OCI-LY3 (cell line): Measurements from ENCODE around the gene TSNAX.

ENCODE experiments used
- H2AFZ ChIP-seq: fragments of 200-600, 300-600 bp; shearing (Covaris generic); 2 replicates; pipeline ENCODE4 v1.6.0; 2014; ENCODE audit warnings: antibody characterized with exemption, low read depth, low read length
- H3K27ac ChIP-seq: fragments of 200-600, 300-600 bp; sonication (generic); 2 replicates; pipeline ENCODE4 v1.5.1; 2014; ENCODE audit warnings: mild to moderate bottlenecking, low read length, moderate library complexity, mixed read lengths
- H3K27me3 ChIP-seq: fragments of 200-600, 300-600 bp; sonication (generic); 2 replicates; pipeline ENCODE4 v1.6.1; 2014; ENCODE audit warnings: low read depth, low read length, mixed read lengths
- H3K36me3 ChIP-seq: fragments of 200-600, 300-600 bp; sonication (generic); replicated peaks from 2 replicates; pipeline ENCODE3; 2014; ENCODE audit warnings: low read depth, low read length, mixed read lengths
- H3K4me1 ChIP-seq: fragments of 300-600, 200-600 bp; sonication (generic); 2 replicates; pipeline ENCODE4 v1.6.1; 2014; ENCODE audit warnings: low read length, mixed read lengths
- H3K4me2 ChIP-seq: fragments of 200-600, 300-600 bp; sonication (generic); 2 replicates; pipeline ENCODE4 v1.6.1; 2014; ENCODE audit warnings: low read length, mixed read lengths
- H3K4me3 ChIP-seq: fragments of 300-600, 200-600 bp; sonication (generic); 2 replicates; pipeline ENCODE4 v1.5.1; 2014; ENCODE audit warnings: antibody characterized with exemption, mild to moderate bottlenecking, low read length, moderate library complexity
- H3K79me2 ChIP-seq: fragments of 300-600, 200-600 bp; shearing (Covaris generic); 2 replicates; pipeline ENCODE4 v1.6.1; 2014; ENCODE audit warnings: mild to moderate bottlenecking, low read length, mixed read lengths
- H3K9ac ChIP-seq: fragments of 300-600, 200-600 bp; shearing (Covaris generic); 2 replicates; pipeline ENCODE4 v1.6.0; 2014; ENCODE audit warnings: mild to moderate bottlenecking, low read length, moderate library complexity
- H3K9me3 ChIP-seq: fragments of 200-600, 300-600 bp; shearing (Covaris generic); 2 replicates; pipeline ENCODE4 v1.6.1; 2014; ENCODE audit warnings: low read length, mixed read lengths; ENCODE audit not compliant: insufficient read depth
- H4K20me1 ChIP-seq: fragments of 200-600, 300-600 bp; sonication (generic); 2 replicates; pipeline ENCODE4 v1.6.1; 2016; ENCODE audit warnings: low read length, mixed read lengths; ENCODE audit not compliant: insufficient read depth
- EZH2phosphoT487 ChIP-seq: fragments of 200-600 bp; shearing (Covaris generic); IDR thresholded peaks from 2 replicates; pipeline ENCODE4 v1.6.1; 2018; ENCODE audit warnings: antibody characterized with exemption, mixed run types, low read depth
- TF ChIP-seq, protein P1 (sequence below): fragments of 200-600, 300-600 bp; sonication (generic); IDR thresholded peaks from 2 replicates; pipeline ENCODE4 v1.5.1; 2014; ENCODE audit warnings: antibody characterized with exemption, low read length, low read depth

The TSNAX gene

DNA sequence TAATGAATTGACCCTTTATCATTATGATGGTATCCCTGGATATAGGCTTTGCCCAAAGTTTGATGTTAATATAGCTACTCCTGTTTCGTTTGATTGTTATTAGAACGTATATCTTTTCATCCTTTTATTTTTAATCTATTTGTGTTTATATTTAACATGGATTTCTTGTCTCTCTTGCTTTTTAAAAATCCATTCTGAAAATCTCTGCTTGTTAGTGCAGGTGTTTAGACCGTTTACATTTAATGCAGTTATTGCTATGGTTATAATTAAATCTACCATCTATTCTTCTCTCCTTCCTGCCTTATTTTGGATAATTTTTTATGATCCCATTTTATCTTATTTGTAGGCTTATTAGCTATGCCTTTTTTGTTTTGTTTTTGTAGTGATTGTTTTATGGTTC lies 12.4 kb downstream of the TSNAX start:
- H3K4me1 ChIP-seq = no peaks in the 10 kb centered on the region
- H3K9me3 ChIP-seq = peaks cover 11% of the 10 kb centered on the region
- H3K27ac ChIP-seq = no peak overlapping the region
- H3K79me2 ChIP-seq = 0 out of 2 replicates have a peak, but pooled peaks cover 11% of the 10 kb centered on the region
- no peak for TF ChIP-seq EZH2phosphoT487
- TF ChIP-seq, protein P1, sequence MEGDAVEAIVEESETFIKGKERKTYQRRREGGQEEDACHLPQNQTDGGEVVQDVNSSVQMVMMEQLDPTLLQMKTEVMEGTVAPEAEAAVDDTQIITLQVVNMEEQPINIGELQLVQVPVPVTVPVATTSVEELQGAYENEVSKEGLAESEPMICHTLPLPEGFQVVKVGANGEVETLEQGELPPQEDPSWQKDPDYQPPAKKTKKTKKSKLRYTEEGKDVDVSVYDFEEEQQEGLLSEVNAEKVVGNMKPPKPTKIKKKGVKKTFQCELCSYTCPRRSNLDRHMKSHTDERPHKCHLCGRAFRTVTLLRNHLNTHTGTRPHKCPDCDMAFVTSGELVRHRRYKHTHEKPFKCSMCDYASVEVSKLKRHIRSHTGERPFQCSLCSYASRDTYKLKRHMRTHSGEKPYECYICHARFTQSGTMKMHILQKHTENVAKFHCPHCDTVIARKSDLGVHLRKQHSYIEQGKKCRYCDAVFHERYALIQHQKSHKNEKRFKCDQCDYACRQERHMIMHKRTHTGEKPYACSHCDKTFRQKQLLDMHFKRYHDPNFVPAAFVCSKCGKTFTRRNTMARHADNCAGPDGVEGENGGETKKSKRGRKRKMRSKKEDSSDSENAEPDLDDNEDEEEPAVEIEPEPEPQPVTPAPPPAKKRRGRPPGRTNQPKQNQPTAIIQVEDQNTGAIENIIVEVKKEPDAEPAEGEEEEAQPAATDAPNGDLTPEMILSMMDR = no peak
- no peaks in the 10 kb centered on the region for H4K20me1 ChIP-seq
- no peaks in the 10 kb centered on the region for H3K27me3 ChIP-seq
- H3K4me3 ChIP-seq = no peak overlapping the region
- H2AFZ ChIP-seq = no peak overlapping the region
- H3K9ac ChIP-seq = no peak overlapping the region
- peaks cover 71% of the 10 kb centered on the region for H3K36me3 ChIP-seq
- H3K4me2 ChIP-seq = no peak overlapping the region

DNA sequence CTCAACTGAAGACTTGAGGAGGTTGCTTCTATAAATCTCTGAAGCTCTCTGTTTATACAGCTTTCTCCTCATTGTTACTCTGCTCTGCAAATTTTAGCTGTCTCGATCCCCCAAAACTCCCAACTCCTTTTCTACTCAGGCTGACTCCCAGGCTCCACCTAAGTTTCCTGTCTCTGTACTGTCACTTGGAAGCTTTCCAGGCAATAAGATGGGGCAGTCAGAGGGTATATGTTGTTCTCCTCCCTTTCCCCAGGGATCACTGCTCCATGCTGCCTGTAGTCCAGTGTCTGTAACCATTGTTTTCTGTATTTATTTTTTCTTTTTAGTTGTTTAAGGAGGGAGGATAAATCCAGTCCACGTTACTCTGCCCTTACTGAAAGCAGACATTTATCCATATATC lies 13.4 kb downstream of the TSNAX start:
- no peak overlapping the region for H3K9ac ChIP-seq
- no peak overlapping the region for H3K4me2 ChIP-seq
- H3K79me2 ChIP-seq = 0 out of 2 replicates have a peak, but pooled peaks cover 4% of the 10 kb centered on the region
- peaks cover 11% of the 10 kb centered on the region for H3K9me3 ChIP-seq
- H4K20me1 ChIP-seq = no peaks in the 10 kb centered on the region
- peaks cover 63% of the 10 kb centered on the region for H3K36me3 ChIP-seq
- no peak overlapping the region for H3K27ac ChIP-seq
- no peak overlapping the region for H3K4me3 ChIP-seq
- no peaks in the 10 kb centered on the region for H3K27me3 ChIP-seq
- TF ChIP-seq, protein P1 = no peak
- no peak for TF ChIP-seq EZH2phosphoT487
- no peak overlapping the region for H2AFZ ChIP-seq
- H3K4me1 ChIP-seq = no peaks in the 10 kb centered on the region

DNA sequence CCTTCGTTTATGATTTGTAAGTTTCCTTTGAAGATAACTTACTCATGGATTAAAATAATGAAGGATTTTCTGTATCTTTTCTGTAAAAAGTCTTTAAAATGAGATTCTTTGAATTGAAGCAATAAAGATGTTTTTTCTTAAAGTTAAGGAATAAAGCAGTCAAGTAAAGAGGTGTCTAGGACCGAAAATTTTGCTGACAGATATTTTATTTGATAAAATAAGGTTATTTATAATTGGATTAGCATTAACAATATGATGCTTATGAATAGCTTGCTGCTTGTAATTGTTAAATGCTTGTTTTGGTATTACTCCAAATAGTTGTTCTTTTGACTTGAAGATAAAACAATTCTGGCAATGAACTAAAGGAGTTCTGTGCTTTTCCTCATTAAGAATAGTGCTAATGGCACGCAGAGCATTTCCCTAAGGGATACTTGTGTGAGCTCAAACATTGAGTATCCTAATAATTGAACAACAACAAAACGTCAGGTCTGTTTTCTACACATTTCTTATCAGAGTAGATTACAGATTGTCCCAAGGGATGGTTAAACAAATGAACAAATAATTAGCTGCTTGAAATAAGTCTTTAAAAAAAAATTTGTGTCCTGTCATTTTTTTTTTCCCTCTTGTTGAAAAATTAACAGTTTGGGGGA lies 16.6 kb downstream of the TSNAX start:
- Histone ChIP-seq H3K9me3 (peaks cover 11% of the 10 kb centered on the region), H3K27me3 (no peaks in the 10 kb centered on the region), H4K20me1 (no peaks in the 10 kb centered on the region), H2AFZ (no peak overlapping the region), H3K9ac (no peak overlapping the region), H3K79me2 (no peaks in the 10 kb centered on the region), H3K4me1 (no peaks in the 10 kb centered on the region), H3K27ac (no peak overlapping the region), H3K36me3 (peaks cover 42% of the 10 kb centered on the region), H3K4me3 (no peak overlapping the region), H3K4me2 (no peak overlapping the region)
- TF ChIP-seq EZH2phosphoT487 = no peak
- TF ChIP-seq, protein P1 = no peak

DNA sequence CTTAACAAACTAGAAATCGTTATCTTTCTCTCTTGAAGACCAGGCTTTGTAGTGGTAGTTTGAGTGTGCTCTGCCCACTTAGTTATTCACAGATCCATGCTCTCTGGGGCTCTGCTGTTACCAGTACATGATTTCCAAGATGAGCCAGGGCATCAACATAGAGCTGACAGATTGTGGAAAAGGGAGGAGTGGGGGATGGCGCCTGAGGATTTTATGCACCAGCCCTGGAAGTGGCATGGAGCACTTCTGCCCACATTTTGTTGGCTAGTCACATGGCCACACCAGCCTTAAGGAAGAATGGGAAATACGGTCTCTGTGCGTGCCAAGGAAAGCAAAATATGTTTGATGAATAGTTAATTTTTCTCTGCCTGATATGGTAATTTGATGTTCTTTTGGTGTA lies 18.2 kb downstream of the TSNAX start:
- Histone ChIP-seq H3K9ac (no peak overlapping the region), H3K4me1 (no peaks in the 10 kb centered on the region), H3K4me3 (no peak overlapping the region), H3K79me2 (no peaks in the 10 kb centered on the region), H3K9me3 (no peaks in the 10 kb centered on the region), H3K27me3 (no peaks in the 10 kb centered on the region), H4K20me1 (no peaks in the 10 kb centered on the region), H3K4me2 (no peak overlapping the region), H3K27ac (no peak overlapping the region), H3K36me3 (peaks cover 26% of the 10 kb centered on the region), H2AFZ (no peak overlapping the region)
- TF ChIP-seq, protein P1 = no peak
- no peak for TF ChIP-seq EZH2phosphoT487
